Left ventricle myocardium superior (tissue), 1 donor: ENCODE measurements around the gene PEX5L. TPM values are rescaled to one million over a fixed set of nuclear protein-coding genes. Genes with fewer than 3 reads are reported as not detected.
A peak's percentile ranks its signal among the peaks of the same experiment; 100 is the strongest.
"Not testable (repeated sequence)": the region's sequence is repeated elsewhere in the genome, so short reads cannot be mapped to it uniquely, and the experiment has no call there.

Experiments
- ATAC-seq: fragments of 200-7000 bp; cut with Tn5 transposase; one replicate; pipeline ENCODE4 v1.9.1; 2020; ENCODE audit warnings: mild to moderate bottlenecking, moderate library complexity
- DNase-seq: peaks from one replicate; pipeline ENCODE4 v3.0.0-alpha.2; 2020
- intact Hi-C: fragments of 100-400 bp; cut with micrococcal nuclease; formaldehyde crosslinking; loops from one replicate; pipeline ENCODE4 v1.11.0; 2022
- total RNA-seq: library from RNA; stranded (reverse); fragmentation: NEBNext Ultra II Directional; extraction: Animal tissue kit (Norgen Biotek cat#: 25700); gene quantifications from one replicate; pipeline ENCODE4 v1.2.1, GENCODE V29; 2021
- donor health status: DM: no; HTN: yes; CAD: no; lungs with severe emphysema.

Gene PEX5L
- total RNA-seq, 1 donor from 2014 or later, result 0.57 TPM

GRCh38 chr3:179811321-179812095, 225.2 kb downstream of the PEX5L start:
- peak; percentile 80 for ATAC-seq
- intact Hi-C loops, result no loop called here
- DNase-seq, result no peak

- DNase-seq (no peak), ATAC-seq (no peak)
- intact Hi-C loops, result no loop called here
Measured at GRCh38 chr3:179809639-179810038, 227.1 kb downstream of the PEX5L start.

- ATAC-seq (no peak), DNase-seq (no peak)
- intact Hi-C loops, result no loop called here
Measured at GRCh38 chr3:179807588-179807987, 229.1 kb downstream of the PEX5L start.

GRCh38 chr3:179806177-179806576, 230.6 kb downstream of the PEX5L start:
- ATAC-seq (no peak), DNase-seq (no peak)
- intact Hi-C loops, result no loop called here

- intact Hi-C loops, result no loop called here
- ATAC-seq (no peak), DNase-seq (no peak)
Measured at GRCh38 chr3:179801856-179802255, 234.9 kb downstream of the PEX5L start.

- no peak for DNase-seq
- no peak for ATAC-seq
- intact Hi-C loops, result no loop called here
Measured at GRCh38 chr3:179801263-179801662, 235.5 kb downstream of the PEX5L start.

- intact Hi-C loops, result no loop called here
- no peak for DNase-seq
- ATAC-seq, result no peak
Measured at GRCh38 chr3:179797192-179797591, 239.5 kb downstream of the PEX5L start.

- intact Hi-C loops, result no loop called here
- ATAC-seq (no peak), DNase-seq (no peak)
Measured at GRCh38 chr3:179796421-179796820, 240.3 kb downstream of the PEX5L start.

- peak; percentile 87 for ATAC-seq
- intact Hi-C loops, result no loop called here
- DNase-seq, result peak; percentile 37
Measured at GRCh38 chr3:179794355-179794754, 242.4 kb downstream of the PEX5L start.

- ATAC-seq (no peak), DNase-seq (no peak)
- intact Hi-C loops, result no loop called here
Measured at GRCh38 chr3:179791793-179792192, 244.9 kb downstream of the PEX5L start.

- ATAC-seq, result no peak
- no peak for DNase-seq
- intact Hi-C loops, result no loop called here
Measured at GRCh38 chr3:179788996-179789395, 247.7 kb downstream of the PEX5L start.

GRCh38 chr3:179782841-179783240, 253.9 kb downstream of the PEX5L start:
- intact Hi-C loops, DNase-seq, ATAC-seq: not testable (repeated sequence)

GRCh38 chr3:179775416-179776122, 261.2 kb downstream of the PEX5L start:
- no peak for ATAC-seq
- intact Hi-C loops, result no loop called here
- DNase-seq, result no peak

GRCh38 chr3:179772297-179772696, 264.4 kb downstream of the PEX5L start:
- intact Hi-C loops, result no loop called here

GRCh38 chr3:179771797-179772196, 264.9 kb downstream of the PEX5L start:
- intact Hi-C loops, result no loop called here
- DNase-seq (no peak), ATAC-seq (no peak)

More at GRCh38 chr3:179772297-179772696, 264.4 kb downstream of the PEX5L start:
- no peak for ATAC-seq
- DNase-seq, result no peak

- intact Hi-C loops, result no loop called here
- no peak for DNase-seq
- ATAC-seq, result no peak
Measured at GRCh38 chr3:179769411-179770247, 267.1 kb downstream of the PEX5L start.

GRCh38 chr3:179768080-179768479, 268.7 kb downstream of the PEX5L start:
- intact Hi-C loops, result no loop called here

GRCh38 chr3:179766416-179767133, 270.2 kb downstream of the PEX5L start:
- ATAC-seq (peak; percentile 81), DNase-seq (no peak)
- intact Hi-C loops, result no loop called here

More at GRCh38 chr3:179768080-179768479, 268.7 kb downstream of the PEX5L start:
- ATAC-seq (no peak), DNase-seq (no peak)

GRCh38 chr3:179765396-179765795, 271.3 kb downstream of the PEX5L start:
- ATAC-seq (peak; percentile 13), DNase-seq (no peak)
- intact Hi-C loops, result no loop called here
